Measurements from ENCODE around the gene ZFP64. TPM values are rescaled to one million over a fixed set of nuclear protein-coding genes. Genes with fewer than 3 reads are reported as not detected.

Gene ZFP64
- total and polyA plus RNA-seq, 2 of the 4 experiments (the other 2 are of a cell fraction): 14.3 to 17.1 TPM

- no peaks in the 10 kb centered on the region for H4K20me1 ChIP-seq (ENCODE audit: insufficient read depth, low read length)
- no peak overlapping the region for H2AFZ ChIP-seq (replicated peaks; ENCODE audit: low read length, poor library complexity)
- intact Hi-C loops (cut with micrococcal nuclease) (no loop called here), dilution Hi-C loops (cut with HindIII; ENCODE audit: low sequenced_read_pairs, unreplicated experiment) (no loop called here), in situ Hi-C loops (cut with MboI; ENCODE audit: low sequenced_read_pairs) (no loop called here)
- DNase-seq (no peak), ATAC-seq (ENCODE audit: low read depth) (no peak)
- BruUV-seq (replicated peaks): no TSS peak
- no peak overlapping the region for H4K8ac ChIP-seq (ENCODE audit: low read depth in 2 of 2, low read length in 2 of 2)
- TF ChIP-seq RCOR1 (IDR thresholded peaks at IDR 0.05; ENCODE audit: insufficient replicate concordance, low read length) (no peak), MAZ (IDR thresholded peaks at IDR 0.05; ENCODE audit: borderline replicate concordance, low read depth, low read length) (no peak), USF2 (IDR thresholded peaks at IDR 0.05; ENCODE audit: low read depth, low read length) (no peak), SMC3 (IDR thresholded peaks at IDR 0.05; ENCODE audit: low read depth, low read length) (no peak), RAD21 (IDR thresholded peaks at IDR 0.05; ENCODE audit: low read length) (no peak), CEBPB (IDR thresholded peaks at IDR 0.05; ENCODE audit: low read depth, low read length) (peak; percentile 37; the same call in 1 of the 2 replicates)
- no peaks in the 10 kb centered on the region for H3K36me3 ChIP-seq (ENCODE audit: control insufficient read depth, insufficient read depth, low read length)
- no peak overlapping the region for H3K18ac ChIP-seq (ENCODE audit: low read depth, low read length)
- no CpG with 5 or more reads among the region's 3 CpGs for WGBS, 2 experiments (ENCODE audit: extremely low coverage in 2 of 2, insufficient read length in 1 of 2)
- no peak overlapping the region for H3K14ac ChIP-seq (replicated peaks; ENCODE audit: low read depth, low read length)
- no peak overlapping the region for H2AK9ac ChIP-seq (replicated peaks; ENCODE audit: low read depth, low read length, poor library complexity)
- no peak overlapping the region for H2BK20ac ChIP-seq (ENCODE audit: low read depth, low read length)
- no peaks in the 10 kb centered on the region for H3K79me1 ChIP-seq (ENCODE audit: low read depth in 1 of 2, low read length in 2 of 2)
- ChIA-PET CTCF (interaction anchor here (1.4 kb wide), 1 partner anchor 16 kb away, joined by 6 read pairs; the partner anchor contains the start of gene ZFP64), POLR2A (ENCODE audit: unreplicated experiment) (no interaction called here)
- no peak overlapping the region for H4K5ac ChIP-seq (ENCODE audit: low read depth, low read length)
- H3K9ac ChIP-seq (ENCODE audit: low read depth, low read length): no peak overlapping the region
- no peak overlapping the region for H3K23ac ChIP-seq (ENCODE audit: low read depth, low read length)
- no peak overlapping the region for H3K4me2 ChIP-seq (ENCODE audit: low read depth, low read length)
- H3K27ac ChIP-seq (ENCODE audit: insufficient read depth, low read length): no peak overlapping the region
- no peak overlapping the region for H2BK15ac ChIP-seq (ENCODE audit: low read depth, low read length)
- no peak overlapping the region for H3K4me3 ChIP-seq (ENCODE audit: insufficient read depth, low read depth, low read length)
- no peak overlapping the region for H3K56ac ChIP-seq (ENCODE audit: extremely low read depth, insufficient read depth, low read length)
- H2BK120ac ChIP-seq (ENCODE audit: low read depth, low read length): no peak overlapping the region
- no peaks in the 10 kb centered on the region for H3K9me3 ChIP-seq (ENCODE audit: control insufficient read depth, insufficient read depth, low read length)
- H2BK5ac ChIP-seq (ENCODE audit: low read depth, low read length, poor library complexity, severe bottlenecking): no peak overlapping the region
- H3K4me1 ChIP-seq (ENCODE audit: control insufficient read depth, insufficient read depth, low read length): no peaks in the 10 kb centered on the region
- H3K9me1 ChIP-seq (ENCODE audit: insufficient read depth, low read length): no peaks in the 10 kb centered on the region
- H4K91ac ChIP-seq (ENCODE audit: insufficient read depth, low read depth, low read length): no peak overlapping the region
- peaks cover 3% of the 10 kb centered on the region; the same call in 1 of the 2 replicates for H3K27me3 ChIP-seq (ENCODE audit: control insufficient read depth, insufficient read depth, low read length)
- H3K4ac ChIP-seq (ENCODE audit: low read depth, low read length): no peak overlapping the region
- H2AK5ac ChIP-seq (ENCODE audit: low read depth, low read length): no peak overlapping the region
Measured at GRCh38 chr20:52207020-52207810, 15.6 kb upstream of the ZFP64 start.

Data from IMR-90 (cell line).